PFSK-1 (cell line): ENCODE data around the gene ACACA. TPM values are rescaled to one million over a fixed set of nuclear protein-coding genes. Genes with fewer than 3 reads are reported as not detected.

Source experiments
- FOXP2 ChIP-seq: optimal IDR thresholded peaks from 2 replicates; pipeline ENCODE3; 2011; ENCODE audit warnings: borderline replicate concordance, control low read depth, inconsistent platforms; ENCODE audit not compliant: insufficient read depth; ENCODE audit errors: extremely low read length, extremely low read depth
- POLR2AphosphoS5 ChIP-seq: IDR thresholded peaks from 2 replicates; pipeline ENCODE4 v1.6.1; 2012; ENCODE audit warnings: low read depth, mild to moderate bottlenecking, control low read depth, low read length, moderate library complexity
- REST ChIP-seq, 2 experiments: IDR thresholded peaks; 2 replicates each; pipeline versions ENCODE4 v1.6.1 to v1.8.0; 2011 to 2012; ENCODE audit warnings: low read depth in 2 of 2, low read length in 2 of 2, control low read depth in 1 of 2, inconsistent platforms in 1 of 2, mild to moderate bottlenecking in 1 of 2, moderate library complexity in 1 of 2; ENCODE audit not compliant: insufficient read depth in 1 of 2
- SIN3A ChIP-seq: IDR thresholded peaks from 2 replicates; pipeline ENCODE4 v1.6.1; 2012; ENCODE audit warnings: mild to moderate bottlenecking, low read length, moderate library complexity, borderline replicate concordance; ENCODE audit not compliant: insufficient read depth
- TAF1 ChIP-seq: IDR thresholded peaks from 2 replicates; pipeline ENCODE4 v1.6.1; 2012; ENCODE audit warnings: low read length, control low read depth, borderline replicate concordance; ENCODE audit not compliant: insufficient read depth
- polyA plus RNA-seq: library from polyadenylated mRNA; unstranded; fragments of >200 nt; gene quantifications from one replicate; pipeline ENCODE4 v1.2.1, GENCODE V29; 2012; ENCODE audit warnings: low read depth, missing spikeins; ENCODE audit not compliant: insufficient read length

The ACACA gene
- polyA plus RNA-seq, result 37.6 TPM

- TF ChIP-seq FOXP2 (peak; percentile 31), POLR2AphosphoS5 (peak; percentile 91), SIN3A (peak; percentile 38; the same call in 1 of the 2 replicates), REST (IDR thresholded peaks at IDR 0.05; ENCODE audit: insufficient read depth in 1 of 2, low read depth in 2 of 2, low read length in 2 of 2) (peak; percentile 23 to 45; a peak in 1 of 4 replicates), TAF1 (peak; percentile 79)
Observed at GRCh38 chr17:37406635-37407461, at the start of gene ACACA, which contains the start of gene TADA2A. TSS of gene ACACA (minus strand) at chr17:37406836. CDS start at chr17:37406299, 537 bp downstream. TSS of gene TADA2A (plus strand) at chr17:37406886. CDS start at chr17:37411366, 4,480 bp downstream.

GRCh38 chr17:37450112-37450511 lies 43.5 kb upstream of the ACACA start:
- TF ChIP-seq REST (IDR thresholded peaks at IDR 0.05; ENCODE audit: insufficient read depth in 1 of 2, low read depth in 2 of 2, low read length in 2 of 2) (no peak), SIN3A (no peak), FOXP2 (no peak), POLR2AphosphoS5 (no peak), TAF1 (no peak)

- TF ChIP-seq FOXP2 (no peak), TAF1 (no peak), POLR2AphosphoS5 (no peak), REST (IDR thresholded peaks at IDR 0.05; ENCODE audit: insufficient read depth in 1 of 2, low read depth in 2 of 2, low read length in 2 of 2) (no peak), SIN3A (no peak)
Observed at GRCh38 chr17:37447641-37448040, 41.0 kb upstream of the ACACA start.

- TF ChIP-seq REST (IDR thresholded peaks at IDR 0.05; ENCODE audit: insufficient read depth in 1 of 2, low read depth in 2 of 2, low read length in 2 of 2) (no peak), SIN3A (no peak), TAF1 (no peak), FOXP2 (no peak), POLR2AphosphoS5 (no peak)
Observed at GRCh38 chr17:37446027-37446426, 39.4 kb upstream of the ACACA start.

- TF ChIP-seq FOXP2 (no peak), SIN3A (no peak), POLR2AphosphoS5 (no peak), REST (IDR thresholded peaks at IDR 0.05; ENCODE audit: insufficient read depth in 1 of 2, low read depth in 2 of 2, low read length in 2 of 2) (no peak), TAF1 (no peak)
Observed at GRCh38 chr17:37440424-37440823, 33.8 kb upstream of the ACACA start.
